Activated T-cell treated with anti-CD3 and anti-CD28 coated beads, Interleukin-2, amount 50 U/mL, for 72 hours (primary cell): ENCODE results near the gene HNRNPA1. TPM values are rescaled to one million over a fixed set of nuclear protein-coding genes. Genes with fewer than 3 reads are reported as not detected.
"Not testable (repeated sequence)": the region's sequence is repeated elsewhere in the genome, so short reads cannot be mapped to it uniquely, and the experiment has no call there.

Experiments
- ATAC-seq, 2 donors: fragments of 150-1000 bp; cut with Tn5 transposase; replicated peaks in 1 of 2; 2 replicates each; pipeline ENCODE4 v1.10.0; 2021; ENCODE audit warnings: moderate library complexity in 2 of 2, mild to moderate bottlenecking in 1 of 2
- DNase-seq, 2 donors: peaks; one replicate each; pipeline ENCODE4 v3.0.0; 2021 to 2022; ENCODE audit warnings: mixed read lengths in 1 of 2
- H3K27ac Mint-ChIP-seq: one replicate; pipeline ENCODE4 v1.8.0; 2022; ENCODE audit warnings: mild to moderate bottlenecking, moderate library complexity, mixed read lengths
- H3K27me3 Mint-ChIP-seq: one replicate; pipeline ENCODE4 v1.8.0; 2022; ENCODE audit warnings: low read depth, mixed read lengths
- H3K36me3 Mint-ChIP-seq, 2 donors: one replicate each; pipeline ENCODE4 v1.8.0; 2022; ENCODE audit warnings: mixed read lengths in 2 of 2, mild to moderate bottlenecking in 1 of 2; ENCODE audit not compliant: insufficient read depth in 2 of 2
- H3K4me1 Mint-ChIP-seq: one replicate; pipeline ENCODE4 v1.8.0; 2022; ENCODE audit warnings: low read depth, mixed read lengths
- H3K4me3 Mint-ChIP-seq, 2 donors: one replicate each; pipeline ENCODE4 v1.8.0; 2022; ENCODE audit warnings: mild to moderate bottlenecking in 2 of 2, mixed read lengths in 2 of 2, moderate library complexity in 2 of 2
- H3K9me3 Mint-ChIP-seq, 2 donors: one replicate each; pipeline ENCODE4 v1.8.0; 2022; ENCODE audit warnings: mixed read lengths in 2 of 2
- total RNA-seq, 2 donors: library from RNA; stranded (reverse); gene quantifications; one replicate each; pipeline ENCODE4 v1.2.3, GENCODE V29; 2022

HNRNPA1 gene
- total RNA-seq = 1,000 to 10,000 TPM; 1,863 to 1,950 TPM

GRCh38 chr12:54280468-54281260 lies at the start of gene HNRNPA1:
TSS of gene HNRNPA1 (plus strand) at chr12:54280726. CDS start at chr12:54280808, 82 bp downstream.
- Mint-ChIP-seq H3K9me3 (no peaks in the 10 kb centered on the region), H3K27me3 (no peaks in the 10 kb centered on the region), H3K4me1 (peaks cover 72% of the 10 kb centered on the region), H3K27ac (no peak within 1 kb of the TSS), H3K4me3 (no peak within 1 kb of the TSS), H3K36me3 (peaks cover 15 to 18% of the 10 kb centered on the region in 2 donors)
- ATAC-seq (peak; percentile 82 to 83), DNase-seq (peak; percentile 93 to 97)

- not testable (repeated sequence) for H3K27me3 Mint-ChIP-seq, DNase-seq, H3K27ac Mint-ChIP-seq, H3K9me3 Mint-ChIP-seq, H3K36me3 Mint-ChIP-seq, H3K4me1 Mint-ChIP-seq, ATAC-seq, H3K4me3 Mint-ChIP-seq
Observed at GRCh38 chr12:54231269-54231668, 49.3 kb upstream of the HNRNPA1 start.

GRCh38 chr12:54232790-54233189 lies 47.7 kb upstream of the HNRNPA1 start:
- no peak for ATAC-seq
- Mint-ChIP-seq H3K36me3 (peaks cover 0 to 2% of the 10 kb centered on the region in 2 donors), H3K27me3 (no peaks in the 10 kb centered on the region), H3K27ac (no peak overlapping the region), H3K4me1 (no peaks in the 10 kb centered on the region), H3K9me3 (no peaks in the 10 kb centered on the region), H3K4me3 (no peak overlapping the region)
- no peak for DNase-seq

GRCh38 chr12:54238531-54238930 lies 42.0 kb upstream of the HNRNPA1 start:
- no peak for DNase-seq
- Mint-ChIP-seq H3K4me3 (no peak overlapping the region), H3K36me3 (peaks cover 4 to 11% of the 10 kb centered on the region in 2 donors), H3K27ac (no peak overlapping the region), H3K9me3 (no peaks in the 10 kb centered on the region), H3K4me1 (peaks cover 20% of the 10 kb centered on the region), H3K27me3 (no peaks in the 10 kb centered on the region)
- ATAC-seq = no peak

GRCh38 chr12:54239620-54240019 lies 40.9 kb upstream of the HNRNPA1 start:
- no peaks in the 10 kb centered on the region for H3K27me3 Mint-ChIP-seq
- no peak for ATAC-seq
- H3K27ac Mint-ChIP-seq = peak overlapping the region; percentile 86

GRCh38 chr12:54240129-54240528 lies 40.4 kb upstream of the HNRNPA1 start:
- H3K36me3 Mint-ChIP-seq = peaks cover 2 to 11% of the 10 kb centered on the region in 2 donors
- DNase-seq (no peak), ATAC-seq (no peak)
- H3K4me3 Mint-ChIP-seq = no peak overlapping the region
- H3K27me3 Mint-ChIP-seq = no peaks in the 10 kb centered on the region
- H3K9me3 Mint-ChIP-seq = no peaks in the 10 kb centered on the region
- H3K4me1 Mint-ChIP-seq = peaks cover 20% of the 10 kb centered on the region
- H3K27ac Mint-ChIP-seq = peak overlapping the region; percentile 86

More at GRCh38 chr12:54239620-54240019, 40.9 kb upstream of the HNRNPA1 start:
- Mint-ChIP-seq H3K36me3 (peaks cover 4 to 11% of the 10 kb centered on the region in 2 donors), H3K4me3 (no peak overlapping the region), H3K9me3 (no peaks in the 10 kb centered on the region), H3K4me1 (peaks cover 20% of the 10 kb centered on the region)
- DNase-seq = no peak

- DNase-seq (peak; percentile 17 to 20), ATAC-seq (peak; percentile 90 to 91)
- no peaks in the 10 kb centered on the region for H3K9me3 Mint-ChIP-seq
- H3K27me3 Mint-ChIP-seq = no peaks in the 10 kb centered on the region
- peak overlapping the region; percentile 29 to 49 for H3K4me3 Mint-ChIP-seq
- peaks cover 2 to 11% of the 10 kb centered on the region in 2 donors for H3K36me3 Mint-ChIP-seq
- H3K27ac Mint-ChIP-seq = peak overlapping the region; percentile 86
- peaks cover 20% of the 10 kb centered on the region for H3K4me1 Mint-ChIP-seq
Observed at GRCh38 chr12:54240971-54241588, 39.4 kb upstream of the HNRNPA1 start.

- Mint-ChIP-seq H3K4me1 (peaks cover 16% of the 10 kb centered on the region), H3K27ac (no peak overlapping the region), H3K27me3 (no peaks in the 10 kb centered on the region), H3K9me3 (no peaks in the 10 kb centered on the region), H3K4me3 (no peak overlapping the region), H3K36me3 (peaks cover 3 to 20% of the 10 kb centered on the region in 2 donors)
- DNase-seq (no peak), ATAC-seq (no peak)
Observed at GRCh38 chr12:54246011-54246641, 34.4 kb upstream of the HNRNPA1 start.

- Mint-ChIP-seq H3K36me3 (peaks cover 2 to 22% of the 10 kb centered on the region in 2 donors), H3K27ac (no peak overlapping the region), H3K4me1 (peaks cover 17% of the 10 kb centered on the region)
Observed at GRCh38 chr12:54249489-54249888, 31.0 kb upstream of the HNRNPA1 start.

GRCh38 chr12:54251667-54252284 lies 28.8 kb upstream of the HNRNPA1 start:
- H3K4me3 Mint-ChIP-seq = no peak overlapping the region
- peaks cover 17% of the 10 kb centered on the region for H3K4me1 Mint-ChIP-seq
- peak in 1 of 2 donors; percentile 55 for ATAC-seq
- H3K27me3 Mint-ChIP-seq = no peaks in the 10 kb centered on the region
- peaks cover 6 to 21% of the 10 kb centered on the region in 2 donors for H3K36me3 Mint-ChIP-seq
- H3K27ac Mint-ChIP-seq = peak overlapping the region; percentile 34
- no peaks in the 10 kb centered on the region for H3K9me3 Mint-ChIP-seq
- DNase-seq = no peak

More at GRCh38 chr12:54249489-54249888, 31.0 kb upstream of the HNRNPA1 start:
- no peaks in the 10 kb centered on the region for H3K27me3 Mint-ChIP-seq
- no peak for DNase-seq
- no peaks in the 10 kb centered on the region for H3K9me3 Mint-ChIP-seq
- ATAC-seq = no peak
- no peak overlapping the region for H3K4me3 Mint-ChIP-seq

GRCh38 chr12:54253240-54253639 lies 27.3 kb upstream of the HNRNPA1 start:
- no peaks in the 10 kb centered on the region for H3K27me3 Mint-ChIP-seq
- H3K36me3 Mint-ChIP-seq = peaks cover 9 to 21% of the 10 kb centered on the region in 2 donors
- no peaks in the 10 kb centered on the region for H3K9me3 Mint-ChIP-seq
- ATAC-seq (no peak), DNase-seq (no peak)
- H3K27ac Mint-ChIP-seq = no peak overlapping the region
- H3K4me3 Mint-ChIP-seq = no peak overlapping the region
- H3K4me1 Mint-ChIP-seq = peaks cover 17% of the 10 kb centered on the region

- H3K9me3 Mint-ChIP-seq = no peaks in the 10 kb centered on the region
- peak overlapping the region in 1 of 2 donors; percentile 56 for H3K4me3 Mint-ChIP-seq
- no peaks in the 10 kb centered on the region for H3K27me3 Mint-ChIP-seq
- DNase-seq = no peak
- H3K36me3 Mint-ChIP-seq = peaks cover 7 to 11% of the 10 kb centered on the region in 2 donors
- no peak overlapping the region for H3K27ac Mint-ChIP-seq
- peaks cover 32% of the 10 kb centered on the region for H3K4me1 Mint-ChIP-seq
- no peak for ATAC-seq
Observed at GRCh38 chr12:54257332-54257731, 23.2 kb upstream of the HNRNPA1 start.
